HPDE6-E6E7 (cell line): ENCODE data around the gene SLK.

ENCODE experiments used
- DNase-seq: peaks from one replicate; pipeline ENCODE4 v3.0.0; 2011; ENCODE audit warnings: missing footprints; ENCODE audit errors: extremely low spot score

SLK gene

GRCh38 chr10:104052431-104052830, 85.5 kb downstream of the SLK start:
- no peak for DNase-seq

- DNase-seq: no peak
Measured at GRCh38 chr10:104053201-104053600, 86.3 kb downstream of the SLK start.

- DNase-seq: no peak
Measured at GRCh38 chr10:104054430-104054829, 87.5 kb downstream of the SLK start.

GRCh38 chr10:104056619-104057273, 89.8 kb downstream of the SLK start:
- DNase-seq: no peak

- no peak for DNase-seq
Measured at GRCh38 chr10:104057717-104058116, 90.8 kb downstream of the SLK start.

GRCh38 chr10:104059364-104059763, 92.4 kb downstream of the SLK start:
- DNase-seq: no peak

GRCh38 chr10:104061196-104061595, 94.3 kb downstream of the SLK start:
- no peak for DNase-seq

GRCh38 chr10:104065748-104066147, 98.8 kb downstream of the SLK start:
- DNase-seq: no peak

GRCh38 chr10:104066945-104067344, 100.0 kb downstream of the SLK start:
- no peak for DNase-seq

GRCh38 chr10:104067525-104067924, 100.6 kb downstream of the SLK start:
- no peak for DNase-seq

GRCh38 chr10:104069613-104070012, 102.7 kb downstream of the SLK start:
- no peak for DNase-seq

GRCh38 chr10:104072786-104073185, 105.8 kb downstream of the SLK start:
- no peak for DNase-seq

- no peak for DNase-seq
Measured at GRCh38 chr10:104074505-104074904, 107.6 kb downstream of the SLK start.

GRCh38 chr10:104076743-104077160, 109.8 kb downstream of the SLK start:
- no peak for DNase-seq

- DNase-seq: no peak
Measured at GRCh38 chr10:104077247-104077646, 110.3 kb downstream of the SLK start.

GRCh38 chr10:104077663-104078151, 110.8 kb downstream of the SLK start:
- DNase-seq: no peak
